Activated CD8-positive, alpha-beta memory T cell treated with anti-CD3 and anti-CD28 coated beads, Interleukin-2, amount 50 U/mL, for 1 hour (primary cell): Measurements from ENCODE around the gene TEAD2.
"Not testable (repeated sequence)": the region's sequence is repeated elsewhere in the genome, so short reads cannot be mapped to it uniquely, and the experiment has no call there.

Source experiments
- DNase-seq: peaks from one replicate; pipeline ENCODE4 v3.0.0-alpha.2; 2020; ENCODE audit errors: extremely low read depth

The TEAD2 gene

DNA sequence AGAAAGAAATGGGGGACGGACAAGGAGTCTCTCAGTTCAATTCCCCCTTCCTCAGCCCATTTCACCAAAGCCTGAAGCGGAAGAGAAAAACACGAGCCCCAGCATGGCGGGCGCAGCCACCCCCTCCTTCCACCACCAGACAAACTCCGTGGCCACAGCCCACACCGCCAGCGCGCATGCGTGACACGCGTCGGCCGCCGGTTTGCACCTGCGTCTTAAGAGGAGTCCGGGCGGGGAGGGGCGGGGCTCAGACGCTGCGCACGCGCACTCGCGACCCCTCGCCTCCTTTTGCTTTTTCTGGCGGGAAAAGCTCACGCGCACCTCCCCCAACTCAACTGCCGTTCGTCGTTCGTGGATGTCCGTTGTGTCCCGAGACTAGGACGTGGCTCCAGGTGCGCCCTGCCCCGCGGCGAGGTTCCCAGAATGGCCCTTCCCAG lies 25.7 kb upstream of the TEAD2 start, which contains the start of gene KASH5:
TSS of gene KASH5 (plus strand) at position 314 of the 437 bp plus-strand sequence. CDS start 2,635 bp downstream, outside the sequence.
- peak; percentile 57 for DNase-seq

- DNase-seq: no peak
Observed at GRCh38 chr19:49383599-49383998, 21.4 kb upstream of the TEAD2 start.

DNA sequence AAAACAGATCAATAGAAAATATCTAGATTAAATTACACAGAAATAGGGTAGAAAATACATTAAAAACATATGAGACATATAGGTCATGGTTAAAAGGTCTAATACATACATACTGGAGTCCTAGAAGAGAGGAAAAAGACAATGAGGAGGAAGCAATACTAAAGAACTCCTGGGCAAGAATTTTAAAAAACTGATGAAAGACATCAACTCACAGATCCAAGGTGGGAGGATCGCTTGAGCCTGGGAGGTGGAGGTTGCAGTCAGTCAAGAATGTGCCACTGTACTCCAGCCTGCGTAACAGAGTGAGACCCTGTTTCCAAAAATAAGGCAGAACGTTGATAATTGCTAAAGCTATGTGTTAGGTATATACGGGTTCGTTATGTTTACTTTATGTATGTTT lies 20.4 kb upstream of the TEAD2 start:
- no peak for DNase-seq

- no peak for DNase-seq
Observed at GRCh38 chr19:49380391-49380790, 18.2 kb upstream of the TEAD2 start.

DNA sequence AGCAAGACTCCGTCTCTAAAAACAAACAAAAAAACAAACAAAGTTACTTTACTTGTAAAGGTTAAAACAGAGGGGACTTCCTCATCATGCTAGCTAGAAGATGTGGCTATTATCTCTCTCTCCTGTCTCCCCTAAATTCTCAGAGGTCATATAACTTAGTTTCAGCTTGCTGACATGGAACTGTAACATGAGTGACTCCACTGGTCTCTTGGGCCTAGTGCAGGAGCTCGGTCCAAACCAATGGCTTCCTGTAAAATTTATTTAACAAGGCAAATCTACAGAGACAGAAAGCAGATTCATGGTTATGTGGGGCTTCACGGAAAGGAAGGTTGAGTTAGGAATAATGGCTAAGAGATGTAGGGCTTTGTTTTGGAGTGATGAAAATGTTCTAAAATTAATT lies 16.3 kb upstream of the TEAD2 start:
- DNase-seq: no peak

GRCh38 chr19:49374665-49375434 lies 12.6 kb upstream of the TEAD2 start:
- no peak for DNase-seq

DNA sequence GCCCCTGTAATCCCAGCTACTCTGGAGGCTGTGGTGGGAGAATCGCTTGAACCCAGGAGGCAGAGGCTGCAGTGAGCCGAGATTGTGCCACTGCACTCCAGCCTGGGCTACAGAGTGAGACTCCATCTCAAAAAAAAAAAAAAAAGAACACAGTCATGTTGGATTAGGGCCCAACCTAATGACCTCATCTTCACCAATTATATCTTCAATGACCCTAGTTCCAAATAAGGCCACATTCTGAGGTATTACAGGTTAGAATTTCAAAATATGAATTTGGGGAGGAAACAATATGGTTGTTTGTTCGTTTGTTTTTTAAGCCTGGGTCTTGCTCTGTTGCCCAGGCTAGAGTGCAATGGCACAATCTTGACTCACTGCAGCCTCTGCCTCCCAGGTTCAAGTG lies 11.0 kb upstream of the TEAD2 start:
- DNase-seq: not testable (repeated sequence)

GRCh38 chr19:49371184-49371583 lies 9.0 kb upstream of the TEAD2 start:
- DNase-seq: no peak

- DNase-seq: no peak
Observed at GRCh38 chr19:49368711-49369358, 6.6 kb upstream of the TEAD2 start.

- DNase-seq: no peak
Observed at GRCh38 chr19:49366110-49366509, 3.9 kb upstream of the TEAD2 start.

- no peak for DNase-seq
Observed at GRCh38 chr19:49364083-49364737, 2.0 kb upstream of the TEAD2 start.

DNA sequence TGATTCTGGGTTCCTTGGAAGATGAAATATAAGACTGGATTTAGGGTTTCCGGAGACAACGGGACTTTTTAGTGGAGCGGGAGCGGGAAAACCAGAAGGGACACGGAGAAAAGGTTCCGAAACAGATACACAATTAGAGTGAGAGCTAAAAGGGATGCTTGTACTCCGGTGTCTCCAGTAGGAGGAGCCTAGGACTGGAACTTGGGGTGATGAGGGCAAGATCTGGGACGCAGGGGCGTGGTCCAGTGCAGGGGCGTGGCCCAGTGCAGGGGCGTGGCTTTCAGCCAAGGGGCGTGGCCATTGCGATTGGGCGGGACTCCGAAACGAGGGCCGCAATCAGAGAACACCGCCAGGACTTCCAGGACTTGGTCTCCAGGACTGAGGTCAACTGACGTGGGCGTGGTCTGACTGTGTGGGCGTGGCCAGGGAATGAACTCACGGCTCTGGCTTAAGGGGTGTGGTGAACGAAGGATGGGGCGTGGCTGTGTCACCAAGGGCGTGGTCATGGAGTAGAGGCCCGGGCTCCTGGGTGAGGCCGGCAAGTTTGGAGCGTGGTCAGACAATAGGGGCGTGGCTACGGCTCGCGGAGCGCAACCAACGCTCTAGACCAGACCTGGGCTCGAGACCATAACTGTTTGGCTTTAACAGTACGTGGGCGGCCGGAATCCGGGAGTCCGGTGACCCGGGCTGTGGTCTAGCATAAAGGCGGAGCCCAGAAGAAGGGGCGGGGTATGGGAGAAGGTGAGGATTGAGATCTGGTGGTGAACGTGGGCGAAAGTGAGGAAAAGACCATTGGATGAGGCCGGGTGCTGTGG lies 1.3 kb upstream of the TEAD2 start, which contains the start of gene DKKL1:
TSS of gene DKKL1 (plus strand) at position 610 of the 815 bp plus-strand sequence. CDS start at position 732, 122 bp downstream.
- peak; percentile 14 for DNase-seq

GRCh38 chr19:49362929-49363267 lies 682 bp upstream of the TEAD2 start:
- DNase-seq: no peak

DNA sequence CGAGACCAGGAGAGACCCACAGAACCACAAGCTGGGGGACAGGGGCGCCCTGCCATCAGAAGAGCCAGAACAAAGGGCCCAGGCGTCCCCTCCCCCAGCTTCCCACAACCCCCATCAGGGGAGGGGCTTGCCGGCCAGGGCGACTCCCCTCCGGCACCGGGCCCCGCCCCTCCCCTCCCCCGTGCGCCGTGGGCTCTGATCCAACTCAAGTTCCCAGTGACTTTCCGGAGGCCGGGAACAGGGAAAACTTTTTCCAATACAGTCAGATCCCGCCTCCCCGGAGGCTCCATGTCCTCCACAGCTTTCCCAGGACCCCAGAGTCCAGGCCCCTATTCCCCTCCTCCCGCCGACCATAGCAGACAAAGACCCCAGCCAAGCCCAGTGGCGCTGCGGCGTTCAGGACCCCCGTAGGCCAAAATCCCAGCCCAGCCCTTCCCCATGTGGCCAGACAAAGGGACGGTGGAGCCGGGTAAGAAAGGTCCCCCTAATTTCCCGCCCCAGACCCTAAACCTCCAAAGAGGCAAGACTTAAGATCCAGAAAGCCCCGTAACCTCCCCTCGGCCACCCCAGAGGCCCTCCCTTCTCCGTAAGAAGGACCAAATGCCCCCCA lies 673 bp downstream of the TEAD2 start:
- DNase-seq: no peak

DNA sequence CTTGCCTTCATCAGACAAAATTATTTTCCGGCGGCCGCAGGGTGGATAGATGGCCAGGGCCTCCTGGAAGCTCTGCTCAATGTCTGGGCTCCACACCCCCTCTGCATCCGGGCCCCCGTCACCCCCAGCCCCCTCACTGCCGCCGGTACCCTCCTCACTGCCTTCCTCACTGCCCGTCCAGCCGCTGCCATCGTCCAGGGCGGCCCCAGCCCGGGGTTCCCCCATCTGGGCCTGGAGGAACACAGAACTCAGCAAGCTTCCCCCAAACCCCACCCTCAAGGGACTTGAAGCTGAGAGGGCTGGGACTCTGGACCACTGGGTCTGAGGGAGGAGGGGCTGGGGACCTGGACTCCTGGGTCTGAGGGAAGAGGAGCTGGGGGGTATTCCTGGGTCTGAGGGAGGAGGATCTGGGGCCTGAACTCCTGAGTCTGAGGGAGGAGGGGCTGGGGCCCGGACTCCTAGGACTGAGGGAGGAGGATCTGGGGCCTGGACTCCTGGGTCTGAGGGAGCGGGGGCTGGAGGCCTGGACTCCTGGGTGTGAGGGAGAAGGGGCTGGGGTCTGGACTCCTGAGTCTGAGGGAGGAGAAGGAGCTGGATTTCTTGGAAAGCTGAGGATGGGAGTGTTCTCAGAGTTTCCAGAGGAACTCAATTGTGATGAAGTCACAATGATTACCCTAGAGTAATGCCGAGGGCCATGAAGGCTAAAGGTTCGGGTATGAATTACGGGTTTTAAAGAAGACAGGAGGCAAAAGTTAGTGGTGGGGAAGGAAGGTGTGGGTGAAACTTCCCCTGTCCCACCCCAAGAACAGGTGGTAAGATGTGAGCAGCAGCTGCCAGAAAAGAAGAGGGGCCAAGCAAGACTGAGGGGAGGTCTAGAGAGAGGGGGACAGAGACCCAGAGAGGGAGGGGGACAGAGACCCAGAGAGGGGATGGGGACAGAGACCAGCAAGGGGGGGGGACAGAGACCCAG lies 2.1 kb downstream of the TEAD2 start:
- no peak for DNase-seq

DNA sequence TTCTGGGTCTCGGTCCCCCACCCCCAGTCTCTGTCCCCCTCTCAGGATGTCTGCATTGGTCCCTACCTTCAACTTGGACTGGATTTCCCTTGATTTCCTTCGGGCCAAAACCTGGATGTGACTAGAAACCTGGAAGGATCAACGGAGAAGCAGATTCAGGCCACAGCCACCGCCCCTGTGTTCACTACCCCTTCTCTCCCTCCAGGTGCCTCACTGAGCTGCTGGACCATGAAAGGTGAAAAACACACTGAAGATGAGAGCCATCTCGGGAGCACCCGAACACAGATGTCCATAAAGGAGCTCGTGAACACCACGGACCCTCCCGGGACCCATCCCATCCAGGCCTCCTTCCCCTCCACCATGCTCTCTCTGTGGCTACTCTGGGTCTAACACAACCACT lies 5.0 kb downstream of the TEAD2 start:
- DNase-seq: no peak

DNA sequence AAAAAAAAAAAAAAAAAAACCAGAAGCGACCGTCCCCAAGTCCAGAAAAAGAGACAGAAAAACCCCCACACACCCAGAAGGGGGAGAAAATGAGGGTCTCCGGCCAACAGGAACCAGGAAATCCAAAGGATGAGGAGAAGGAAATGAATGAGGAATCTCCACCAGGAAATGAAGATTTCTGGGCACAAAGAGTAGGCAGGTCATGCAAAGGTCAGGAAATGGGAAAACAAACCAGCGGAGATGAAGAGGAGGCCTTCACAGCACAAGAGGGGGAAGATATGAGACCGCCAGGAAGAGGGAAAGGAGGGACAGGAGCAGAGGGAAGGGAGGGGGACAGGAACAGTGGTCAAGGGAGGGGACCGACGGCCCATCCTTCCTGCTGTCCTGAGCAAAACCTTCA lies 5.8 kb downstream of the TEAD2 start:
- no peak for DNase-seq

- no peak for DNase-seq
Observed at GRCh38 chr19:49355909-49356353, 6.3 kb downstream of the TEAD2 start.

DNA sequence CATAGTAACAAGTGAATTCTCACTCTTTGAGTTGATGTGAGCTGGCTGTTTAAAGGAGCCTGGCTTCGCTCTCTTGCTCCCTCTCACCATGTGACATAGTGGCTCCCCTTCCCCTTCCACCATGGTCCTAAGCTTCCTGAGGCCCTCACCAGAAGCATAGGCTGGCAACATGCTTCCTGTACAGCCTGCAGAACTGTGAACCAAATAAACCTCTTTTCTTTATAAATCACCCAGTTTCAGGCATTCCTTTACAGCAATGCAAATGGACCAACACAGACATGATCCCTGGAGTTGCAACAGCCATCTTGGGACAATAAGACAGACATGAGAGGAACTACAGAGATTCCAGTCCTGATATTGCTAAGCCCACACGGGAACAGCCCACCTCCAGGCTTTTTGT lies 12.6 kb downstream of the TEAD2 start:
- no peak for DNase-seq
